ENCODE measurements around the gene EEF2. TPM values are rescaled to one million over a fixed set of nuclear protein-coding genes. Genes with fewer than 3 reads are reported as not detected.
A peak's percentile ranks its signal among the peaks of the same experiment; 100 is the strongest.

The EEF2 gene
- total and polyA plus RNA-seq, 2 of the 4 experiments (the other 2 are of a cell fraction) = 1,505 to 2,161 TPM

GRCh38 chr19:4007021-4007835 is 22.0 kb upstream of the EEF2 start, which contains the start of gene PIAS4:
Gene PIAS4 (plus strand): TSS chr19:4007736. CDS start chr19:4007761, 25 bp downstream.
- Histone ChIP-seq H3K79me1 (ENCODE audit: low read depth in 1 of 2, low read length in 2 of 2) (peaks cover 24 to 48% of the 10 kb centered on the region in 2 experiments), H2BK5ac (ENCODE audit: low read depth, low read length, poor library complexity, severe bottlenecking) (peak within 1 kb of the TSS; percentile 84), H4K8ac (ENCODE audit: low read depth in 2 of 2, low read length in 2 of 2) (peak within 1 kb of the TSS; percentile 77 to 88), H3K4me3 (ENCODE audit: insufficient read depth, low read depth, low read length) (peak within 1 kb of the TSS; percentile 100), H3K14ac (replicated peaks; ENCODE audit: low read depth, low read length) (peak within 1 kb of the TSS; percentile 83), H4K91ac (ENCODE audit: insufficient read depth, low read depth, low read length) (peak within 1 kb of the TSS; percentile 66; the same call in 1 of the 2 replicates), H2AFZ (replicated peaks; ENCODE audit: low read length, poor library complexity) (peak within 1 kb of the TSS; percentile 98), H2BK20ac (ENCODE audit: low read depth, low read length) (no peak within 1 kb of the TSS), H3K9me3 (ENCODE audit: control insufficient read depth, insufficient read depth, low read length) (no peaks in the 10 kb centered on the region), H4K5ac (ENCODE audit: low read depth, low read length) (peak within 1 kb of the TSS; percentile 94), H3K27me3 (ENCODE audit: control insufficient read depth, insufficient read depth, low read length) (no peaks in the 10 kb centered on the region), H2BK120ac (ENCODE audit: low read depth, low read length) (no peak within 1 kb of the TSS), H4K20me1 (ENCODE audit: insufficient read depth, low read length) (peaks cover 43% of the 10 kb centered on the region), H3K23ac (ENCODE audit: low read depth, low read length) (peak within 1 kb of the TSS; percentile 67), H3K4ac (ENCODE audit: low read depth, low read length) (peak within 1 kb of the TSS; percentile 78), H2BK15ac (ENCODE audit: low read depth, low read length) (no peak within 1 kb of the TSS), H3K4me1 (ENCODE audit: control insufficient read depth, insufficient read depth, low read length) (peaks cover 24% of the 10 kb centered on the region), H3K9ac (ENCODE audit: low read depth, low read length) (peak within 1 kb of the TSS; percentile 86), H3K4me2 (ENCODE audit: low read depth, low read length) (peak within 1 kb of the TSS; percentile 100), H3K9me1 (ENCODE audit: insufficient read depth, low read length) (no peaks in the 10 kb centered on the region), H3K18ac (ENCODE audit: low read depth, low read length) (peak within 1 kb of the TSS; percentile 37; the same call in 1 of the 2 replicates), H3K56ac (ENCODE audit: extremely low read depth, insufficient read depth, low read length) (peak within 1 kb of the TSS; percentile 60), H3K27ac (ENCODE audit: insufficient read depth, low read length) (peak within 1 kb of the TSS; percentile 85), H2AK5ac (ENCODE audit: low read depth, low read length) (peak within 1 kb of the TSS; percentile 66), H2AK9ac (replicated peaks; ENCODE audit: low read depth, low read length, poor library complexity) (peak within 1 kb of the TSS; percentile 95), H3K36me3 (ENCODE audit: control insufficient read depth, insufficient read depth, low read length) (peaks cover 2% of the 10 kb centered on the region; the same call in 1 of the 2 replicates)
- intact Hi-C loops (cut with micrococcal nuclease) = loop anchor here (2.0 kb wide), 1 partner anchor 20 kb away; no protein-coding TSS in a partner anchor
- in situ Hi-C loops (cut with MboI; ENCODE audit: low sequenced_read_pairs) = no loop called here
- CTCF ChIA-PET = interaction anchor here (0.7 to 1.5 kb wide), 2 partner anchors 20 to 34 kb away, joined by 4 to 5 read pairs; no protein-coding TSS in a partner anchor
- POLR2A ChIA-PET (ENCODE audit: unreplicated experiment) = interaction anchor here (0.6 to 0.8 kb wide), 2 partner anchors 19 to 22 kb away, joined by 3 to 5 read pairs; partner anchors contain the start of gene EEF2
- no TSS peak for BruUV-seq (replicated peaks)
- WGBS, 2 experiments (ENCODE audit: extremely low coverage in 2 of 2, insufficient read length in 1 of 2) = 0% methylated on average over 35 of the region's 91 CpGs; no CpG with 5 or more reads in 1 of the 2 experiments
- dilution Hi-C loops (cut with HindIII; ENCODE audit: low sequenced_read_pairs, unreplicated experiment) = no loop called here
- peak; percentile 94 for ATAC-seq (ENCODE audit: low read depth)
- DNase-seq = peak; percentile 90
- no peak for TF ChIP-seq SMC3 (IDR thresholded peaks at IDR 0.05; ENCODE audit: low read depth, low read length)
- TF ChIP-seq MAFK (IDR thresholded peaks at IDR 0.05; ENCODE audit: low read depth, low read length) = no peak
- no peak for TF ChIP-seq RCOR1 (IDR thresholded peaks at IDR 0.05; ENCODE audit: insufficient replicate concordance, low read length)
- peak; percentile 98 for TF ChIP-seq USF2 (IDR thresholded peaks at IDR 0.05; ENCODE audit: low read depth, low read length)
- no peak for TF ChIP-seq NFE2L2 (IDR thresholded peaks at IDR 0.05; ENCODE audit: low read depth, low read length)
- TF ChIP-seq MAZ (IDR thresholded peaks at IDR 0.05; ENCODE audit: borderline replicate concordance, low read depth, low read length) = peak; percentile 99
- TF ChIP-seq CHD1 (IDR thresholded peaks at IDR 0.05; ENCODE audit: low read depth, low read length) = no peak
- 0 out of 2 replicates have a peak, but pooled peaks have one; percentile 5 for TF ChIP-seq CTCF (conservative IDR thresholded peaks at IDR 0.05; ENCODE audit: low read depth, low read length)
- peak; percentile 27; the same call in 1 of the 2 replicates for TF ChIP-seq MXI1 (IDR thresholded peaks at IDR 0.05; ENCODE audit: borderline replicate concordance, low read depth, low read length)
- TF ChIP-seq FOS (IDR thresholded peaks at IDR 0.05; ENCODE audit: low read depth, low read length) = no peak
- peak; percentile 52; the same call in 1 of the 2 replicates for TF ChIP-seq POLR2A (IDR thresholded peaks at IDR 0.05; ENCODE audit: low read depth, low read length)
- no peak for TF ChIP-seq CEBPB (IDR thresholded peaks at IDR 0.05; ENCODE audit: low read depth, low read length)
- peak; percentile 81 for TF ChIP-seq BHLHE40 (IDR thresholded peaks at IDR 0.05; ENCODE audit: low read depth, low read length)
